Neural cell (in vitro differentiated cells): ENCODE results near the gene ASPA.

Experiments used
- CTCF ChIP-seq: fragments of 450-650 bp; IDR thresholded peaks from 2 replicates; pipeline ENCODE4 v1.5.1; 2014; ENCODE audit warnings: antibody characterized with exemption, mild to moderate bottlenecking, moderate library complexity; ENCODE audit not compliant: poor library complexity, severe bottlenecking
- EZH2 ChIP-seq: fragments of 200-600, 300-800 bp; shearing (Covaris generic), sonication (generic); IDR thresholded peaks from 2 replicates; pipeline ENCODE4 v1.6.1; 2014; ENCODE audit warnings: antibody characterized with exemption, low read length, borderline replicate concordance, mild to moderate bottlenecking; ENCODE audit not compliant: insufficient read depth, poor library complexity, severe bottlenecking
- MXI1 ChIP-seq: fragments of 450-650 bp; conservative IDR thresholded peaks from 2 replicates; pipeline ENCODE4 v1.6.1; 2014; ENCODE audit warnings: antibody characterized with exemption, mild to moderate bottlenecking; ENCODE audit not compliant: poor library complexity, severe bottlenecking
- POLR2AphosphoS5 ChIP-seq: IDR thresholded peaks from 2 replicates; pipeline ENCODE4 v1.6.1; 2012
- RAD21 ChIP-seq: fragments of 450-650 bp; conservative IDR thresholded peaks from 2 replicates; pipeline ENCODE4 v1.6.1; 2014; ENCODE audit warnings: antibody characterized with exemption, mild to moderate bottlenecking, moderate library complexity
- REST ChIP-seq: IDR thresholded peaks from 2 replicates; pipeline ENCODE4 v1.6.1; 2012; ENCODE audit warnings: borderline replicate concordance

- no peak for TF ChIP-seq CTCF
- TF ChIP-seq POLR2AphosphoS5 = no peak
- no peak for TF ChIP-seq MXI1
- TF ChIP-seq EZH2 = no peak
- no peak for TF ChIP-seq RAD21
- no peak for TF ChIP-seq REST
Observed at GRCh38 chr17:3438368-3438767, 37.4 kb upstream of the ASPA start.
